Activated CD8-positive, alpha-beta memory T cell treated with anti-CD3 and anti-CD28 coated beads, Interleukin-2, amount 10 ng/mL, durations not matched to agents 7 days and 5 days (primary cell): ENCODE results near the gene HOXD3. TPM values are rescaled to one million over a fixed set of nuclear protein-coding genes. Genes with fewer than 3 reads are reported as not detected.

Source experiments
- ATAC-seq: fragments of 150-1000 bp; cut with Tn5 transposase; one replicate; pipeline ENCODE4 v1.10.0; 2021; ENCODE audit warnings: moderate library complexity
- CTCF ChIA-PET: fragments of 350-600 bp; sonication (Branson Sonifier 250); formaldehyde crosslinking; loops from one replicate; lab custom pipeline; 2021; ENCODE audit warnings: antibody characterized with exemption; lab: Charles Lee
- DNase-seq: peaks from one replicate; pipeline ENCODE4 v3.0.0-alpha.2; 2020
- H3K27ac Mint-ChIP-seq: one replicate; pipeline ENCODE4 v1.8.0; 2021; ENCODE audit warnings: mild to moderate bottlenecking, mixed read lengths
- H3K27me3 Mint-ChIP-seq: one replicate; pipeline ENCODE4 v1.8.0; 2021; ENCODE audit warnings: mixed read lengths
- H3K36me3 Mint-ChIP-seq: one replicate; pipeline ENCODE4 v1.8.0; 2021; ENCODE audit warnings: mild to moderate bottlenecking, mixed read lengths
- H3K4me1 Mint-ChIP-seq: one replicate; pipeline ENCODE4 v1.8.0; 2021; ENCODE audit warnings: mixed read lengths
- H3K4me3 Mint-ChIP-seq: one replicate; pipeline ENCODE4 v1.8.0; 2021; ENCODE audit warnings: mild to moderate bottlenecking, moderate library complexity, mixed read lengths
- H3K9me3 Mint-ChIP-seq: one replicate; pipeline ENCODE4 v1.8.0; 2022; ENCODE audit warnings: low read depth, mixed read lengths
- total RNA-seq, 2 experiments: library from RNA; stranded (reverse); gene quantifications; one replicate each; pipeline ENCODE4 v1.2.3, GENCODE V29; 2021

Gene HOXD3
- total RNA-seq, 2 experiments from 2014 or later = not detected

DNA sequence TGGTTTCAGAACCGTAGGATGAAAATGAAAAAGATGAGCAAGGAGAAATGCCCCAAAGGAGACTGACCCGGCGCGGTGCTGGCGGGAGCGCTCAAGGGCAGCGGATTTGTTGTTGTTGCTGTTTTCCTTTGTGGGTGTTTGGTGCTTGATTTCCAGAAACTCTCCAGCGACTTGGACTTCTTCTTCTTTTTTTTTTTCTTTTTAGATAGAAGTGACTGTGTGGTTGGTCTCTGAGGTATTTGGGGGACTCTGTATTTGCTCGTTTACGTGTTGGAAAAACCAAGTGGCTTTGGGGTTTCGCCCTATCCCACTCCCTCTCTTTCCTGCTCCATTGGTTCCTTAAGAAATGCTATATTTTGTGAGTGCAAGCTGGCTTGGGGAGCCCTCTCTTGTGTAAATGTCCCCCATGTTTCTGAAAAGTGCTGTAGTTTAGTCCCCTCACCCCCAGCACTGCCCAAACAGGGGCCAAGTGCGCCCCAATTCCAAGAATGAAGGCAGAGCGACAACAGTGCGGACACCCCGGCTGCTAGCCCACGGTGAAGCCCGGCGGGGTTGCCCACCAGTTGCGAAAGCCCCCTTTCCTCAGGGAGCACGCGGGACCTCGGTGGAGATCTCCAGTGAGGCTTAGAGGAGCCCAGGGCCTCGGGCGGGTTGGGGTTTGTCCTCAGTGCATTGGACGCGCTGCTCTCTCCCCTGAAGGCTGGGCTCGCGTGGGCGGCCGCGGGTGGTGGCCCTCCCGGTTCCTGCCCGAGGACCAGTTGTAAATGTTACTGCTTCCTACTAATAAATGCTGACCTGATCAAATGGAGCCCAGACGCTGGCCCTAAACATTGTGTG, 32.8 kb upstream of the HOXD3 start:
- peaks cover 2% of the 10 kb centered on the region for H3K4me1 Mint-ChIP-seq
- peaks cover 92% of the 10 kb centered on the region for H3K27me3 Mint-ChIP-seq
- peaks cover 4% of the 10 kb centered on the region for H3K36me3 Mint-ChIP-seq
- H3K4me3 Mint-ChIP-seq = no peak overlapping the region
- DNase-seq (no peak), ATAC-seq (no peak)
- CTCF ChIA-PET = interaction anchor here (3.1 kb wide), 1 partner anchor 1023 kb away, joined by 28 read pairs; no protein-coding TSS in a partner anchor
- H3K27ac Mint-ChIP-seq = no peak overlapping the region
- H3K9me3 Mint-ChIP-seq = no peaks in the 10 kb centered on the region

DNA sequence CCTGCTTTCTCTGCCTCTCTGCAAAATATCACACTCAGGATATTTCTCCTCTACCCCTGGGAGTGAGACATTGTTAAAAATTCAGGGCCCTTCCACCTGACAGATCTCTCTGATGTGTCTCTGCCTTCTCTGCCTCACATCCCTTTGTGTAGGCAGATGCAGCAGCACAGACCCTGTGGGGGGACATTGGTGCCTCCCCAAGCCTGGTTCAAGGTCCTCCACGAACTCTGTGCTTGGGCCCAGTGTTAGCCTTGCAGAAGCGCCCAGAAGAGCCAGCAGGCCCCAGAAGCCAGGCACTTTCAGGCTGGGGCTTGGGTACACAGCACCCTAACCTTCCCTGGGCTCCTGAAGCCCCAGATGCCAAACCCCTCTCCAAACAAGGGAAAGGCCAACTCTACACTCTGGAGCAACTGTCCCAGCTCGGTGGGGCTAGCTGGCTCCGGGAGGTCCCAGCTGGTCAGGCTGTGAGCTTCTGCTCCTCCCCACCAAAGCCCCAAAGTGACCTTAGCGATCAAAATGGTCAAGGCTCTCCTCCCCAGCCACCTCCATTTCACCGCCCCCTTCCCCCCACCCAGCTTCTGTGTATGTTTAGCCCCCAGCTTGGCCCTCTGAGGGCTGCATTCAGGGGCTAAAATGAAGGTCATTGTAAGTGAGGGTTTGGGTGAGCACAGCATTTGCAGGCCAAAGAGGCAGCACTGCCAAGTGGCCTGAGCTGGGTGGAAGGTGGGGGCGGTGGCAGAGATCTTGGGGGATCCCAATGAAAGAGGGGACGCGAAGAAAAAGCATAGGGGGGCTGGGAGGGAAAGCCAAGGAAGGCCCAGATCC, 31.9 kb upstream of the HOXD3 start:
- Mint-ChIP-seq H3K4me3 (no peak overlapping the region), H3K27me3 (peaks cover 87% of the 10 kb centered on the region), H3K27ac (no peak overlapping the region), H3K4me1 (peaks cover 2% of the 10 kb centered on the region), H3K36me3 (peaks cover 4% of the 10 kb centered on the region), H3K9me3 (no peaks in the 10 kb centered on the region)
- DNase-seq = no peak
- no peak for ATAC-seq
- CTCF ChIA-PET = interaction anchor here (1.0 to 3.4 kb wide), 7 partner anchors 15 to 1023 kb away, joined by 3 to 32 read pairs (median 5); no protein-coding TSS in a partner anchor

DNA sequence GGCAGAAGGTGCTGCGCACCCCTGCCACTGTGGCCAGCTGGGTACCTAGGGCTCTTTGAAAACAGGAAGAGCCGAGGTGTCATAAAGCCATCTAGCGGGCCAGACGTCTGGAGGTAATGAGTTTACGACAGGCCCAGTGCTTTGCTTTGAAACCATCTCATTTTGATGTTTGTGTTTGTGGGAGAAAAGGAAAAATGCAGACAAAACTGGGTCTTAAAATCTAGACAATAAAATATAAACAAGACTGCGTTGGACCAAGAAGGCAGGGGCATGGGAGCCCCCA, 31.4 kb upstream of the HOXD3 start:
- H3K4me1 Mint-ChIP-seq = peaks cover 4% of the 10 kb centered on the region
- no peak for DNase-seq
- H3K27ac Mint-ChIP-seq = no peak overlapping the region
- H3K36me3 Mint-ChIP-seq = peaks cover 4% of the 10 kb centered on the region
- H3K27me3 Mint-ChIP-seq = peaks cover 84% of the 10 kb centered on the region
- ATAC-seq = no peak
- CTCF ChIA-PET = interaction anchor here (1.0 to 3.5 kb wide), 9 partner anchors 15 to 1022 kb away, joined by 3 to 32 read pairs (median 10); no protein-coding TSS in a partner anchor
- H3K9me3 Mint-ChIP-seq = no peaks in the 10 kb centered on the region
- no peak overlapping the region for H3K4me3 Mint-ChIP-seq

- H3K4me1 Mint-ChIP-seq = peaks cover 7% of the 10 kb centered on the region
- no peaks in the 10 kb centered on the region for H3K9me3 Mint-ChIP-seq
- peaks cover 4% of the 10 kb centered on the region for H3K36me3 Mint-ChIP-seq
- no peak overlapping the region for H3K27ac Mint-ChIP-seq
- CTCF ChIA-PET = interaction anchor here (0.7 to 3.5 kb wide), 33 partner anchors 9 to 1023 kb away, joined by 3 to 32 read pairs (median 4); no protein-coding TSS in a partner anchor
- peak; percentile 68 for DNase-seq
- H3K4me3 Mint-ChIP-seq = no peak overlapping the region
- ATAC-seq = no peak
- H3K27me3 Mint-ChIP-seq = peaks cover 84% of the 10 kb centered on the region
These were observed 30.0 kb upstream of the HOXD3 start for GRCh38 chr2:176126929-176127773.

GRCh38 chr2:176127774-176128072, 29.4 kb upstream of the HOXD3 start:
- Mint-ChIP-seq H3K9me3 (no peaks in the 10 kb centered on the region), H3K4me3 (no peak overlapping the region), H3K27ac (peak overlapping the region; percentile 66), H3K4me1 (peaks cover 10% of the 10 kb centered on the region), H3K27me3 (peaks cover 86% of the 10 kb centered on the region), H3K36me3 (peaks cover 4% of the 10 kb centered on the region)
- ATAC-seq = no peak
- no peak for DNase-seq
- CTCF ChIA-PET = interaction anchor here (0.8 to 3.5 kb wide), 17 partner anchors 9 to 1020 kb away, joined by 3 to 32 read pairs (median 6); no protein-coding TSS in a partner anchor

GRCh38 chr2:176128172-176128981, 28.7 kb upstream of the HOXD3 start:
- Mint-ChIP-seq H3K27ac (peak overlapping the region; percentile 66), H3K4me3 (peak overlapping the region; percentile 39), H3K27me3 (peaks cover 89% of the 10 kb centered on the region), H3K36me3 (peaks cover 4% of the 10 kb centered on the region), H3K9me3 (no peaks in the 10 kb centered on the region), H3K4me1 (peaks cover 10% of the 10 kb centered on the region)
- CTCF ChIA-PET = interaction anchor here (0.9 to 3.5 kb wide), 12 partner anchors 8 to 1020 kb away, joined by 3 to 32 read pairs (median 7); no protein-coding TSS in a partner anchor
- DNase-seq = no peak
- ATAC-seq = no peak

GRCh38 chr2:176128982-176129796, 27.9 kb upstream of the HOXD3 start, which contains the start of gene HOXD8:
HOXD8 (plus strand) TSS chr2:176129705; CDS start chr2:176130367, 662 bp downstream.
- Mint-ChIP-seq H3K36me3 (peaks cover 4% of the 10 kb centered on the region), H3K27ac (peak within 1 kb of the TSS; percentile 68), H3K4me3 (peak within 1 kb of the TSS; percentile 39), H3K4me1 (peaks cover 10% of the 10 kb centered on the region), H3K27me3 (peaks cover 89% of the 10 kb centered on the region), H3K9me3 (no peaks in the 10 kb centered on the region)
- CTCF ChIA-PET = interaction anchor here (1.0 to 3.5 kb wide), 2 partner anchors 9 to 325 kb away, joined by 3 to 24 read pairs; no protein-coding TSS in a partner anchor
- DNase-seq = no peak
- no peak for ATAC-seq

- DNase-seq (no peak), ATAC-seq (no peak)
- peaks cover 89% of the 10 kb centered on the region for H3K27me3 Mint-ChIP-seq
- CTCF ChIA-PET = interaction anchor here (1.0 to 1.4 kb wide), 2 partner anchors 9 to 507 kb away, joined by 3 read pairs; no protein-coding TSS in a partner anchor
- no peak overlapping the region for H3K4me3 Mint-ChIP-seq
- H3K4me1 Mint-ChIP-seq = peaks cover 10% of the 10 kb centered on the region
- no peaks in the 10 kb centered on the region for H3K9me3 Mint-ChIP-seq
- H3K36me3 Mint-ChIP-seq = peaks cover 4% of the 10 kb centered on the region
- H3K27ac Mint-ChIP-seq = no peak overlapping the region
These were observed 27.3 kb upstream of the HOXD3 start for GRCh38 chr2:176129813-176130146.

DNA sequence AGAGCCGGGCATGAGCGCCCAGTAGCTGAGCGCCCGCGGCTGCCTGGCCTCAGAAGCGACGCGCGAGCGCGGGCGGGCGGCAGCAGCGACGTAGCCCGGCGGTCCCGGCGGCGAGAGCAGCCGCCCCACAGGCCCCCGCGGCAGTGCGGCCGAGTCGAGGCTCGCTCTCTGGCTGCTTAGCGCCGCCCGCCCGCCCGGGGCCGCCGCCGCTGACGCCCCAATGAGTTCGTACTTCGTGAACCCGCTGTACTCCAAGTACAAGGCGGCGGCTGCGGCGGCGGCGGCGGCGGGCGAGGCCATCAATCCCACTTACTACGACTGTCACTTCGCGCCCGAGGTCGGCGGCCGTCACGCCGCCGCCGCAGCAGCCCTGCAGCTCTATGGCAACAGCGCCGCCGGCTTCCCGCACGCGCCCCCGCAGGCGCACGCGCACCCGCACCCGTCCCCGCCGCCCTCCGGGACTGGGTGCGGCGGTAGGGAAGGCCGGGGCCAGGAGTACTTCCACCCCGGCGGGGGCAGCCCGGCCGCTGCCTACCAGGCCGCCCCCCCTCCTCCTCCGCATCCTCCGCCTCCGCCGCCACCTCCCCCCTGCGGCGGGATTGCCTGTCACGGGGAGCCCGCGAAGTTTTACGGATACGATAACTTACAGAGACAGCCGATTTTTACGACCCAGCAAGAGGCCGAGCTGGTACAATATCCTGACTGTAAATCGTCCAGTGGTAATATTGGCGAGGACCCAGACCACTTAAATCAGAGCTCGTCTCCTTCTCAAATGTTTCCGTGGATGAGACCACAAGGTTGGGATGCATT, 26.8 kb upstream of the HOXD3 start:
- H3K4me1 Mint-ChIP-seq = peaks cover 10% of the 10 kb centered on the region
- CTCF ChIA-PET = interaction anchor here (0.9 to 2.6 kb wide), 6 partner anchors 10 to 684 kb away, joined by 3 to 12 read pairs (median 3); no protein-coding TSS in a partner anchor
- no peak overlapping the region for H3K4me3 Mint-ChIP-seq
- DNase-seq (no peak), ATAC-seq (no peak)
- H3K27ac Mint-ChIP-seq = peak overlapping the region; percentile 74
- peaks cover 4% of the 10 kb centered on the region for H3K36me3 Mint-ChIP-seq
- H3K27me3 Mint-ChIP-seq = peaks cover 89% of the 10 kb centered on the region
- no peaks in the 10 kb centered on the region for H3K9me3 Mint-ChIP-seq

GRCh38 chr2:176130957-176131847, 25.9 kb upstream of the HOXD3 start:
- CTCF ChIA-PET = interaction anchor here (0.8 to 2.8 kb wide), 14 partner anchors 9 to 1017 kb away, joined by 3 to 12 read pairs (median 4); no protein-coding TSS in a partner anchor
- peaks cover 15% of the 10 kb centered on the region for H3K4me1 Mint-ChIP-seq
- H3K27me3 Mint-ChIP-seq = peaks cover 89% of the 10 kb centered on the region
- peaks cover 4% of the 10 kb centered on the region for H3K36me3 Mint-ChIP-seq
- H3K4me3 Mint-ChIP-seq = no peak overlapping the region
- ATAC-seq (no peak), DNase-seq (no peak)
- H3K9me3 Mint-ChIP-seq = no peaks in the 10 kb centered on the region
- H3K27ac Mint-ChIP-seq = peak overlapping the region; percentile 74
